G401 (cell line): ENCODE results near the gene C1QTNF3. TPM values are rescaled to one million over a fixed set of nuclear protein-coding genes. Genes with fewer than 3 reads are reported as not detected.

Experiments
- DNase-seq: peaks from one replicate; pipeline ENCODE4 v3.0.0-alpha.2; 2015; ENCODE audit warnings: low spot score
- in situ Hi-C: cut with HindIII; loops from 2 replicates; pipeline ENCODE4 v1.10.0; 2016; ENCODE audit warnings: low sequenced_read_pairs, mixed read lengths
- total RNA-seq: library from RNA; depleted of rRNA; stranded (reverse); fragments of >200 nt; shearing (Covaris generic); gene quantifications from 2 replicates; pipeline ENCODE4 v1.2.3, GENCODE V29; 2014; rRNA removed

The C1QTNF3 gene
- total RNA-seq, 1 experiment from 2014 or later, result 0.07 TPM

- peak; percentile 10 for DNase-seq
- in situ Hi-C loops, result no loop called here
Observed at GRCh38 chr5:33969572-33970452, 73.2 kb downstream of the C1QTNF3 start.

- in situ Hi-C loops, result no loop called here
- DNase-seq, result peak; percentile 8
Observed at GRCh38 chr5:33968211-33969005, 74.6 kb downstream of the C1QTNF3 start.

Other genes starting within 250 kb of the C1QTNF3 start
- not detected in 2 replicates for gene ADAMTS12, start 151.2 kb downstream of the C1QTNF3 start, total RNA-seq
- not detected in 2 replicates for gene RXFP3, start 106.8 kb downstream of the C1QTNF3 start, total RNA-seq
- 0.17 TPM in 1 of 2 replicates, not detected in the other for gene SLC45A2, start 58.5 kb downstream of the C1QTNF3 start, total RNA-seq
- 9.8 and 20.2 TPM in 2 replicates for gene AMACR, start 35.2 kb downstream of the C1QTNF3 start, total RNA-seq